ENCODE measurements around the gene ZBED1. TPM values are rescaled to one million over a fixed set of nuclear protein-coding genes. Genes with fewer than 3 reads are reported as not detected.

ZBED1 gene
- total RNA-seq, 2 experiments from 2014 or later, result 15.8 to 16.1 TPM

GRCh38 chrX:2488621-2489285, 12.0 kb downstream of the ZBED1 start:
- Histone ChIP-seq H3K36me3 (ENCODE audit: insufficient read depth, low read length) (peaks cover 41% of the 10 kb centered on the region), H3K27me3 (ENCODE audit: control insufficient read depth in 1 of 2, insufficient read depth in 2 of 2, low read length in 2 of 2) (no peaks in the 10 kb centered on the region), H3K27ac (ENCODE audit: low read depth in 1 of 2, low read length in 2 of 2) (no peak overlapping the region), H3K4me3 (ENCODE audit: low read length) (no peak overlapping the region), H3K9me3 (ENCODE audit: control insufficient read depth in 1 of 2, insufficient read depth in 1 of 2, low read length in 2 of 2) (no peaks in the 10 kb centered on the region), H3K4me1 (ENCODE audit: insufficient read depth, low read length) (no peaks in the 10 kb centered on the region)
- TF ChIP-seq CTCF (IDR thresholded peaks at IDR 0.05), result no peak
- ATAC-seq (ENCODE audit: poor library complexity), result no peak
- intact Hi-C loops (cut with DNase I, micrococcal nuclease), result no loop called here
- Mint-ChIP-seq H3K9me3 (no peaks in the 10 kb centered on the region), H3K27me3 (no peaks in the 10 kb centered on the region), H3K36me3 (ENCODE audit: low read depth) (peaks cover 63% of the 10 kb centered on the region), H3K4me1 (ENCODE audit: low read depth) (no peaks in the 10 kb centered on the region), H3K4me3 (no peak overlapping the region), H3K27ac (no peak overlapping the region)
- DNase-seq, result no peak
- ChIA-PET POLR2A (no interaction called here), CTCF (no interaction called here)

GRCh38 chrX:2487366-2487765, 13.4 kb downstream of the ZBED1 start:
- H3K9me3 Mint-ChIP-seq, result no peaks in the 10 kb centered on the region
- H3K36me3 ChIP-seq (ENCODE audit: insufficient read depth, low read length), result peaks cover 41% of the 10 kb centered on the region

GRCh38 chrX:2486476-2487133, 14.2 kb downstream of the ZBED1 start:
- H3K4me1 Mint-ChIP-seq (ENCODE audit: low read depth), result no peaks in the 10 kb centered on the region
- Histone ChIP-seq H3K9me3 (ENCODE audit: control insufficient read depth in 1 of 2, insufficient read depth in 1 of 2, low read length in 2 of 2) (no peaks in the 10 kb centered on the region), H3K4me3 (ENCODE audit: low read length) (no peak overlapping the region), H3K36me3 (ENCODE audit: insufficient read depth, low read length) (peaks cover 39% of the 10 kb centered on the region), H3K27me3 (ENCODE audit: control insufficient read depth in 1 of 2, insufficient read depth in 2 of 2, low read length in 2 of 2) (no peaks in the 10 kb centered on the region), H3K4me1 (ENCODE audit: insufficient read depth, low read length) (no peaks in the 10 kb centered on the region), H3K27ac (ENCODE audit: low read depth in 1 of 2, low read length in 2 of 2) (no peak overlapping the region)
- peaks cover 54% of the 10 kb centered on the region for H3K36me3 Mint-ChIP-seq (ENCODE audit: low read depth)
- CTCF ChIA-PET, result no interaction called here
- no peaks in the 10 kb centered on the region for H3K9me3 Mint-ChIP-seq
- no peak for DNase-seq
- intact Hi-C loops (cut with DNase I, micrococcal nuclease), result no loop called here
- H3K4me3 Mint-ChIP-seq, result no peak overlapping the region
- no peak for ATAC-seq (ENCODE audit: poor library complexity)
- TF ChIP-seq CTCF (IDR thresholded peaks at IDR 0.05), result no peak
- H3K27ac Mint-ChIP-seq, result no peak overlapping the region
- POLR2A ChIA-PET, result no interaction called here
- no peaks in the 10 kb centered on the region for H3K27me3 Mint-ChIP-seq

More at GRCh38 chrX:2487366-2487765, 13.4 kb downstream of the ZBED1 start:
- Histone ChIP-seq H3K9me3 (ENCODE audit: control insufficient read depth in 1 of 2, insufficient read depth in 1 of 2, low read length in 2 of 2) (no peaks in the 10 kb centered on the region), H3K27me3 (ENCODE audit: control insufficient read depth in 1 of 2, insufficient read depth in 2 of 2, low read length in 2 of 2) (no peaks in the 10 kb centered on the region), H3K27ac (ENCODE audit: low read depth in 1 of 2, low read length in 2 of 2) (no peak overlapping the region), H3K4me1 (ENCODE audit: insufficient read depth, low read length) (no peaks in the 10 kb centered on the region), H3K4me3 (ENCODE audit: low read length) (no peak overlapping the region)
- ChIA-PET POLR2A (no interaction called here), CTCF (no interaction called here)
- intact Hi-C loops (cut with DNase I, micrococcal nuclease), result no loop called here
- H3K4me3 Mint-ChIP-seq, result no peak overlapping the region
- H3K27ac Mint-ChIP-seq, result no peak overlapping the region
- DNase-seq (no peak), ATAC-seq (ENCODE audit: poor library complexity) (no peak)
- no peaks in the 10 kb centered on the region for H3K4me1 Mint-ChIP-seq (ENCODE audit: low read depth)
- no peaks in the 10 kb centered on the region for H3K27me3 Mint-ChIP-seq
- peaks cover 59% of the 10 kb centered on the region for H3K36me3 Mint-ChIP-seq (ENCODE audit: low read depth)
- no peak for TF ChIP-seq CTCF (IDR thresholded peaks at IDR 0.05)
